NCI-H345 (cell line): Measurements from ENCODE around the gene CTNNAL1.
"Not testable (repeated sequence)": the region's sequence is repeated elsewhere in the genome, so short reads cannot be mapped to it uniquely, and the experiment has no call there.

Source experiments
- DNase-seq: peaks from one replicate; lab custom pipeline; 2025; lab: John Stamatoyannopoulos, UW

The CTNNAL1 gene

GRCh38 chr9:108928386-108928785 lies 84.9 kb downstream of the CTNNAL1 start:
- no peak for DNase-seq

GRCh38 chr9:108924466-108924865 lies 88.8 kb downstream of the CTNNAL1 start:
- DNase-seq, result no peak

DNA sequence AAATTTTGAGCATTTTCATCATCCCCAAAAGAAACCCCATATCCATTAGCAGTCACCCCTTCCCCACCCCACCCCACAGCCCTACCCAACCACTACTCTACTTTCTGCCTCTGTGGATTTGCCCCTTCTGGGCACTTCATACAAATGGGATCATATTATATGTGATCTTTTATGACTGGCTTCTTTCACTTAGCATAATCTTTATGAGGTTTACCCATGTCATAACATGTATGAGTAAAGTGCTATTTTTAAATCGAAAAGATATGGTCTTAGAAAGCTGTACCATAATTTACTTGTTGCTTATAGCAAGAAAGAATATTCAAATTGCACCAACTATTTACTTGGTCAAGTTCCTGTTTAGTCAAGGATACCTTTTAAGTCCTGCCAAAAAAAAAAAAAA lies 92.1 kb downstream of the CTNNAL1 start:
- DNase-seq, result no peak

GRCh38 chr9:108920401-108920800 lies 92.9 kb downstream of the CTNNAL1 start:
- DNase-seq, result not testable (repeated sequence)

- DNase-seq, result no peak
These were observed 93.8 kb downstream of the CTNNAL1 start for GRCh38 chr9:108919517-108919916.

DNA sequence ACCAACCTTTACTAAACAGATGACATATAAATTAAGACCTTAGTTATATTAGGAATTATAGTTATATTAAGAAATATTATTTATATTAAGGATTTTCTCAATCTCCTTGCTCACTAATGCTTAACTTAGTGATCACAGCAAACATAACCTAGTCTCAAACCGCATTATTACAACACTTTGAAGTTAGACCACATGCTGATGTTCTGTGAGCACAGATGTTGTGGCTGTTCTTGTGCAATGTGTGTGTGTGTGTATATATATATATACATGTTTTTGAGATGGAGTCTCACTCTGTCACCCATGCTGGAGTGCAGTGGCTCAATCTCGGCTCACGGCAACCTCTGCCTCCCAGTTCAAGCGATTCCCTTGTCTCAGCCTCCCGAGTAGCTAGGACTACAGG lies 99.9 kb downstream of the CTNNAL1 start:
- no peak for DNase-seq

DNA sequence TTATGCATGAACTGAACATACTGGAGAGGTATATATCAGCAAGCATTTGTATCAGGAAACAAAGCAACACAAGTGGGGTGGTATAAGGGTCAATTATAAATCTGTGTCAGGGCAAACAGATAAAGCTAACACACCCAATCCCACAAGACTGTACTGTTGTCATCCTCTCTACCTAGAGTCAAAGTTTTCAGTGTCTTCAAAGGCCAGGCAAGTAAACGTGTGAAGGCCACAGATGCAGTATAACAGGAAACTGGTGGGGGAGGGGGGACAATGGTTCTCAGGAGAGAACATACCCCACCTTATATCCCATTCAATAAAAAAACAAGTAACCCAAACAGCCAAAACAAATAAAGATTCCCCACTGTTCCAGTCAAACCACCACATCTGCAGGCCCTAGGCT lies 101.5 kb downstream of the CTNNAL1 start:
- no peak for DNase-seq

- DNase-seq, result no peak
These were observed 102.4 kb downstream of the CTNNAL1 start for GRCh38 chr9:108910914-108911313.

- no peak for DNase-seq
These were observed 102.9 kb downstream of the CTNNAL1 start for GRCh38 chr9:108910402-108910801.

DNA sequence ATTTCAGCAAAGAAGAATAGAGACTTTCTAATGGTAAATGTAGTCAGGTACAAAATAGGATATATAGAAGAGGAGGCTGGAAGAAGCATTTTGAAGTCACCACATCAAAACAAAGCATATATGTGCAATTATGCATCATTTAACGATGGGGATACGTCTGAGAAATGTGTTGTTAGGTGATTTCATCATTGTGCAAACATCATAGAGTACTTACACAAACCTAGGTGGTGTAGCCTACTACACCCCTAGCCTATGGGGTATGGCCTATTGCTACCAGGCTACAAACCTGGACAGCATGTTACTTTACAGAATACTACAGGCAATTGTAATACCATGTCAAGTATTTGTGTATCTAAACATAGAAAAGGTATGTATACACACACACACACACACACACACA lies 107.8 kb downstream of the CTNNAL1 start:
- DNase-seq, result no peak

DNA sequence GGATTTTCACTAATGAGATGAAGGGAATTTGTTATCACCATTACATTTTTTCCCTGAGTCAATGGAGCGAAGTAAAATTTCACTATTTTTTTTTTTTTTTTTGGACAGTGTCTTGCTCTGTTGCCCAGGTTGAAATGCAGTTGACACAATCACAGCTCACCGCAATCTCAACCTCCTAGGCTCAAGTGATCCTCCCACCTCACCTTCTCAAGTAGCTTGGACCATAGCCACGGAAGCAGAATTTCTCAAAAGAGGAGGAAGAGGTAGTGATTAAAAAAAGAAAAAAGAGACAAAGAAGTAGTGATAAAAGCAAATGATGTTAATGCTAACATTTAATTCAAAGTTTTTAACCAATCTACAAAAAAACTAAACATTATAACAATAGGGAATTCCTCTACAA lies 109.1 kb downstream of the CTNNAL1 start:
- no peak for DNase-seq

- no peak for DNase-seq
These were observed 109.7 kb downstream of the CTNNAL1 start for GRCh38 chr9:108903420-108904103.

GRCh38 chr9:108900176-108900575 lies 113.1 kb downstream of the CTNNAL1 start:
- DNase-seq, result no peak

GRCh38 chr9:108899023-108899695 lies 114.1 kb downstream of the CTNNAL1 start:
- not testable (repeated sequence) for DNase-seq

- no peak for DNase-seq
These were observed 115.8 kb downstream of the CTNNAL1 start for GRCh38 chr9:108897324-108898096.

DNA sequence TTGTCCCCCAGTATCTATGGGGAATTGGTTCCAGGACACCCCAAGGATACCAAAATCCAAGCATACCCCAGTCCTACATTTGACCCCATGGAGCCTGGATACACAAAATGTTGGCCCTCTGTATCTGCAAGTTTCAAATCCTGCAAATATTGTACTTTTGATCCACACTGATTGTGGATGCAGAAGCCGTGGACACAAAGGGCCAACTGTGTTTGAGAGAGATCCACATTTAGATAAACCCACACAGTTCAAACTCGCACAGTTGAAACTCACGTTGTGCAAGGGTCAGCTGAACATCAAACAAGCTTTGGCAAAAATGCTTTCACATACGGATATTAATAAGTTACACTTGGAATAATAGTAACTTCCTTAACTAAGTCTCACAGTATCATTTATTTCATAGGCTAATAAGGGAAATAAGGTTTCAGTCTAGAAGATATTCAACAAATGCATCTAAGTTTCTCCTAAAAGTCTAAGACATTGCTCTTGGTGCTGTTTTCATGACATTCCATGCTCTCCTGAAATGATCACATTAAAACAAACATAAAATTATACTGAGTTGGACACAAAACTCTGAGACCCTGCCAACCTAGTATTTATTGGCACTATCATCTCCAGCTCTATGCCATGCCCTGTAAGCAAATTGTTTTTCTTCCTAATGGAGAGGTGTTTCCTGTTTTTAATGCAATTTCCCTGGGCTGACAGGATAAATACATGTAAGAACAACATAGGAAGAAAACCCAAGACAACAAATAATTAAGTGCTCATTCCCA lies 118.9 kb downstream of the CTNNAL1 start:
- no peak for DNase-seq
